ENCODE measurements around the gene AGAP1. TPM values are rescaled to one million over a fixed set of nuclear protein-coding genes. Genes with fewer than 3 reads are reported as not detected.

The AGAP1 gene
- total RNA-seq, 6 experiments from 2014 or later = 14.1 to 16.0 (median 15.1) TPM

- no peak overlapping the region for H3K4me3 Mint-ChIP-seq
- H3K4me1 Mint-ChIP-seq (ENCODE audit: low read depth) = peaks cover 2% of the 10 kb centered on the region; the same call in 1 of the 2 replicates
- TF ChIP-seq, protein P1, sequence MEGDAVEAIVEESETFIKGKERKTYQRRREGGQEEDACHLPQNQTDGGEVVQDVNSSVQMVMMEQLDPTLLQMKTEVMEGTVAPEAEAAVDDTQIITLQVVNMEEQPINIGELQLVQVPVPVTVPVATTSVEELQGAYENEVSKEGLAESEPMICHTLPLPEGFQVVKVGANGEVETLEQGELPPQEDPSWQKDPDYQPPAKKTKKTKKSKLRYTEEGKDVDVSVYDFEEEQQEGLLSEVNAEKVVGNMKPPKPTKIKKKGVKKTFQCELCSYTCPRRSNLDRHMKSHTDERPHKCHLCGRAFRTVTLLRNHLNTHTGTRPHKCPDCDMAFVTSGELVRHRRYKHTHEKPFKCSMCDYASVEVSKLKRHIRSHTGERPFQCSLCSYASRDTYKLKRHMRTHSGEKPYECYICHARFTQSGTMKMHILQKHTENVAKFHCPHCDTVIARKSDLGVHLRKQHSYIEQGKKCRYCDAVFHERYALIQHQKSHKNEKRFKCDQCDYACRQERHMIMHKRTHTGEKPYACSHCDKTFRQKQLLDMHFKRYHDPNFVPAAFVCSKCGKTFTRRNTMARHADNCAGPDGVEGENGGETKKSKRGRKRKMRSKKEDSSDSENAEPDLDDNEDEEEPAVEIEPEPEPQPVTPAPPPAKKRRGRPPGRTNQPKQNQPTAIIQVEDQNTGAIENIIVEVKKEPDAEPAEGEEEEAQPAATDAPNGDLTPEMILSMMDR (IDR thresholded peaks at IDR 0.05) = no peak
- H3K36me3 Mint-ChIP-seq (ENCODE audit: low read depth) = no peaks in the 10 kb centered on the region; the same call in 1 of the 2 replicates
- no peaks in the 10 kb centered on the region for H3K27me3 Mint-ChIP-seq (ENCODE audit: insufficient read depth)
- H3K27ac Mint-ChIP-seq = no peak overlapping the region
- no peak for DNase-seq
- H3K9me3 Mint-ChIP-seq = no peaks in the 10 kb centered on the region; the same call in none of the 2 replicates
Observed at GRCh38 chr2:235527806-235528469, 34.1 kb downstream of the AGAP1 start.

DNA sequence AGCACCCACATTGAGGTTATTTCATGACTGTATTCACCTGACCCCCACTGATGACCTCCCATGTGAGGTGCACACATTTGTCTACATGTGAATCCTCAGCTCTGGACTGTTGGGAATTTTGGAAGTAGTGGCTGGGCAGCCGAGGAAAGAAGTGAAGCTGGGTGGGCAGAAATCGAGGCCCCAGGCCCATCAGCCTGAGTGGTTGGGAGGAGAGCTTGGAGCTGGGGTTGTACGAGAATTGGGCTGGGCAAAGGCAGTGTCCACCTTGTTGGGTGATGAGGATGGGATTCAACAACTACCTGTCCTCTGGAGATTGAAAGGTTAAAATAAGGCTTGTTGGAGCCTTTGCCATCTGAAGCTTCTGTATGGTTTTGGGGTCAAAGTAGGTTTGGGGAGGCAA lies 35.8 kb downstream of the AGAP1 start:
- Mint-ChIP-seq H3K4me1 (ENCODE audit: low read depth) (peaks cover 8% of the 10 kb centered on the region; the same call in 1 of the 2 replicates), H3K27ac (no peak overlapping the region)
- TF ChIP-seq, protein P1 (IDR thresholded peaks at IDR 0.05) = no peak

GRCh38 chr2:235530735-235531134 lies 36.9 kb downstream of the AGAP1 start:
- no peaks in the 10 kb centered on the region; the same call in none of the 2 replicates for H3K9me3 Mint-ChIP-seq
- TF ChIP-seq, protein P1 (IDR thresholded peaks at IDR 0.05) = no peak
- peaks cover 8% of the 10 kb centered on the region; the same call in 1 of the 2 replicates for H3K4me1 Mint-ChIP-seq (ENCODE audit: low read depth)
- H3K4me3 Mint-ChIP-seq = no peak overlapping the region
- no peaks in the 10 kb centered on the region for H3K27me3 Mint-ChIP-seq (ENCODE audit: insufficient read depth)
- H3K36me3 Mint-ChIP-seq (ENCODE audit: low read depth) = no peaks in the 10 kb centered on the region; the same call in 1 of the 2 replicates
- no peak for DNase-seq
- no peak overlapping the region for H3K27ac Mint-ChIP-seq

More for the DNA sequence above, 35.8 kb downstream of the AGAP1 start:
- no peak for DNase-seq
- no peaks in the 10 kb centered on the region for H3K27me3 Mint-ChIP-seq (ENCODE audit: insufficient read depth)
- no peak overlapping the region for H3K4me3 Mint-ChIP-seq
- H3K36me3 Mint-ChIP-seq (ENCODE audit: low read depth) = no peaks in the 10 kb centered on the region; the same call in 1 of the 2 replicates
- no peaks in the 10 kb centered on the region; the same call in none of the 2 replicates for H3K9me3 Mint-ChIP-seq

DNA sequence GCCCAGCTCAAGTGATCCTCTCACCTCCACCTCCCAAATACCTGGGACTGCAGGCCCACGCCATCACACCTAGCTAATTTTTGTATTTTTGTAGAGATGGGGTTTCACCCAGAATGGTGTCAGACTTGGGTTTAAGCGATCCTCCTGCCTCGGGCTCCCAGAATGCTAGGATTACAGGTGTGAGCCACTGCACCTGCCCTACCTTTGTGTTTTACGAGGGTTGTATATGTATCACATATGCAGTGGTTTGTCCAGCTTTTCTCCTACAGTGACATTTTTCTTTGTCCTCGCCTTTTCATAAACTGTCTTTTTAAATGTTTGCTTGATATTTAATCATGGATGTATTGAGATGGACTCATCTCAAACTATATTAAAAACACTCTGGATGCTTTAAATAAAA lies 38.5 kb downstream of the AGAP1 start:
- no peak for DNase-seq
- TF ChIP-seq, protein P1 (IDR thresholded peaks at IDR 0.05) = no peak
- no peak overlapping the region for H3K4me3 Mint-ChIP-seq
- no peaks in the 10 kb centered on the region for H3K27me3 Mint-ChIP-seq (ENCODE audit: insufficient read depth)
- peaks cover 8% of the 10 kb centered on the region; the same call in 1 of the 2 replicates for H3K4me1 Mint-ChIP-seq (ENCODE audit: low read depth)
- peaks cover 6% of the 10 kb centered on the region for H3K36me3 Mint-ChIP-seq (ENCODE audit: low read depth)
- H3K27ac Mint-ChIP-seq = no peak overlapping the region
- H3K9me3 Mint-ChIP-seq = no peaks in the 10 kb centered on the region; the same call in none of the 2 replicates

- TF ChIP-seq, protein P1 (IDR thresholded peaks at IDR 0.05) = no peak
- DNase-seq = no peak
- H3K9me3 Mint-ChIP-seq = no peaks in the 10 kb centered on the region; the same call in none of the 2 replicates
- peaks cover 8% of the 10 kb centered on the region; the same call in 1 of the 2 replicates for H3K4me1 Mint-ChIP-seq (ENCODE audit: low read depth)
- no peaks in the 10 kb centered on the region for H3K27me3 Mint-ChIP-seq (ENCODE audit: insufficient read depth)
- H3K27ac Mint-ChIP-seq = no peak overlapping the region
- peaks cover 6% of the 10 kb centered on the region for H3K36me3 Mint-ChIP-seq (ENCODE audit: low read depth)
- no peak overlapping the region for H3K4me3 Mint-ChIP-seq
Observed at GRCh38 chr2:235533198-235533597, 39.4 kb downstream of the AGAP1 start.

Data from HFFc6 (cell line).